Tibial nerve (tissue), 3 donors: ENCODE data around the gene LRFN4.

Experiments used
- CTCF ChIP-seq, 5 experiments: fragments of 200-600 bp in 3 of 5; fragments of 450-650 bp in 2 of 5; sonication (generic) in 3 of 5; IDR thresholded peaks; one replicate each; pipeline ENCODE4 v1.5.1; 2016 to 2019; ENCODE audit warnings: antibody characterized with exemption in 5 of 5, mild to moderate bottlenecking in 3 of 5, moderate library complexity in 2 of 5
- POLR2A ChIP-seq, 2 donors: fragments of 450-650 bp; IDR thresholded peaks; one replicate each; pipeline ENCODE4 v1.6.1; 2017; ENCODE audit warnings: antibody characterized with exemption in 2 of 2, mild to moderate bottlenecking in 2 of 2, moderate library complexity in 2 of 2

- no peak for TF ChIP-seq POLR2A (IDR thresholded peaks at IDR 0.05)
- no peak for TF ChIP-seq CTCF (IDR thresholded peaks at IDR 0.05)
Observed at GRCh38 chr11:66834943-66835342, 21.9 kb upstream of the LRFN4 start.
